ENCODE data around the gene CENATAC. TPM values are rescaled to one million over a fixed set of nuclear protein-coding genes. Genes with fewer than 3 reads are reported as not detected.
A peak's percentile ranks its signal among the peaks of the same experiment; 100 is the strongest.
"Not testable (repeated sequence)": the region's sequence is repeated elsewhere in the genome, so short reads cannot be mapped to it uniquely, and the experiment has no call there.

CENATAC gene
- total RNA-seq, 2 experiments from 2014 or later = 47.7 to 60.6 TPM

DNA sequence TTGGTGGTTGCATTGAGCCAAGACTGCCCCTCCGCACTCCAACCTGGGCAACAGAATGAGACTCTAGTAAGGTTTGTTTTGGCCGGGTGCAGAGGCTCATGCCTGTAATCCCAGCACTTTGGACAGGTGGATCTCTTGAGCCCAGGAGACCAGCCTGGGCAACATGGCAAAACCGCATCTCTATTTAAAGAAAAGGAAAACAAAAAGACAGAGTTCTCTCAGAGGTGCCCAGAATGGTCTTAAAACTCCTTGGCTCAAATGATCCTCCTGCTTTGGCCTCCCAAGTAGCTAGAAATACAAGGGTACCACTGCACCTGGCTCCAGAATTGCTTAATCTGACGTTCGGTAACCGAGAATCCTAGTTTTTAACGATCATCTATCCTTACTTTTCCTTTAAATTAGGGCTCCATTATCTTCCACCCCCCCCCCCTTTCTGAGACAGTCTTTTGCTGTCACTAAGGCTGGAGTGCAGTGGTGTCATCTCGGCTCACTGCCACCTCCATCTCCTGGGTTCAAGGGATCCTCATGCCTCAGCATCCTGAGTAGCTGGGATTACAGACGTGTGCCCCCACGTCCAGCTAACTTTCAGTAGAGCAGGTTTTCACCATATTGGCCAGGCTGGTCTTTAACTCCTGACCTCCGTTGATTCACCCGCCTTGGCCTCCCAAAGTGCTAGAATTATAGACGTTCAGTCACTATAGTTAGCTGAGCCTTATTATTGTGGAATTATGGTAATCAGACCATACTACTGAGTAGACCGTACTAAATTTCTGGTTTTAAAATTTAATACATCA, 18.5 kb downstream of the CENATAC start:
- Histone ChIP-seq H2AFZ (ENCODE audit: low read length) (no peak overlapping the region), H3K4me2 (ENCODE audit: low read length) (peak overlapping the region; percentile 84), H3K36me3 (ENCODE audit: insufficient read depth, low read length) (peaks cover 78% of the 10 kb centered on the region), H3K79me2 (ENCODE audit: insufficient read depth, low read depth, low read length) (peaks cover 64% of the 10 kb centered on the region), H3K9me3 (ENCODE audit: low read length) (no peaks in the 10 kb centered on the region), H3K4me1 (ENCODE audit: insufficient read depth, low read length, poor library complexity, severe bottlenecking) (peaks cover 29% of the 10 kb centered on the region), H3K9me2 (ENCODE audit: insufficient read depth, low read length) (no peaks in the 10 kb centered on the region), H4K20me1 (ENCODE audit: insufficient read depth, low read length) (peaks cover 29% of the 10 kb centered on the region; the same call in 1 of the 2 replicates), H3K4me3 (ENCODE audit: low read depth, low read length, poor library complexity, severe bottlenecking) (peak overlapping the region; percentile 81), H3K27ac (ENCODE audit: low read depth, low read length, poor library complexity, severe bottlenecking) (peak overlapping the region; percentile 90)
- ChIA-PET POLR2A (interaction anchor here (0.6 to 2.3 kb wide), 5 partner anchors 14 to 317 kb away, joined by 4 to 10 read pairs (median 5); partner anchors contain the start of genes CENATAC and SLC37A4), CTCF (ENCODE audit: unreplicated experiment) (interaction anchor here (0.6 kb wide), 1 partner anchor 12 kb away, joined by 3 read pairs; no protein-coding TSS in a partner anchor)
- DNase-seq (ENCODE audit: low spot score) = no peak
- intact Hi-C loops (cut with micrococcal nuclease; ENCODE audit: unreplicated experiment) = no loop called here
- no TSS peak for BruUV-seq (replicated peaks)
- TF ChIP-seq EZH2phosphoT487 (IDR thresholded peaks at IDR 0.05; ENCODE audit: borderline replicate concordance, low read depth, low read length) (no peak), CTCF (conservative IDR thresholded peaks at IDR 0.05; ENCODE audit: low read length) (no peak)

DNA sequence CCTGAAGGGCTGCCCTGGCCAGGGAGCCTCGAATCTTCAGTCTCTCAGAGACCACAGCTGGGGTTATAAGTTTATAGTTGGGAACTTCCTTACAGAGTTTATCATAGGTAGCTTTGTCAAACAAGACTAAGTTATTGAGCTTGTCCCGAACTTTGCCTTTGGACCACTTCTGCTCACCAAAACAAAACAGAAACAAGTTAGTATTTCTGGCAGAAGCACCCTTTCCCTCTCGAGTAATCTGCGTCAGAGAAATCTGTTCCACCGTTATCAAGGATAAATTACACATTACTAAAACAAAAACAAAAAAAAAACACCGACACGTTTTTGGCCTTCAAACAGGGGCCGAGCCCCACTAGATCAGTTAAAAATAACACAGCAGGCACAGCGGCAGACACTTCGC, 19.4 kb downstream of the CENATAC start:
- POLR2A ChIA-PET = interaction anchor here (1.1 kb wide), 1 partner anchor 19 kb away, joined by 4 read pairs; no protein-coding TSS in a partner anchor
- Histone ChIP-seq H4K20me1 (ENCODE audit: insufficient read depth, low read length) (peaks cover 29% of the 10 kb centered on the region; the same call in 1 of the 2 replicates), H3K4me1 (ENCODE audit: insufficient read depth, low read length, poor library complexity, severe bottlenecking) (peaks cover 29% of the 10 kb centered on the region), H3K27ac (ENCODE audit: low read depth, low read length, poor library complexity, severe bottlenecking) (peak overlapping the region; percentile 90), H3K4me3 (ENCODE audit: low read depth, low read length, poor library complexity, severe bottlenecking) (peak overlapping the region; percentile 81), H3K4me2 (ENCODE audit: low read length) (peak overlapping the region; percentile 84), H3K79me2 (ENCODE audit: insufficient read depth, low read depth, low read length) (peaks cover 69% of the 10 kb centered on the region), H3K36me3 (ENCODE audit: insufficient read depth, low read length) (peaks cover 80% of the 10 kb centered on the region)
- BruUV-seq (replicated peaks); H2AFZ ChIP-seq (ENCODE audit: low read length); DNase-seq (ENCODE audit: low spot score); CTCF ChIA-PET (ENCODE audit: unreplicated experiment); H3K9me2 ChIP-seq (ENCODE audit: insufficient read depth, low read length); H3K9me3 ChIP-seq (ENCODE audit: low read length); intact Hi-C loops (cut with micrococcal nuclease; ENCODE audit: unreplicated experiment): not testable (repeated sequence)

GRCh38 chr11:119018074-119018938, 20.4 kb downstream of the CENATAC start, which contains the start of the genes RPS25 and TRAPPC4:
RPS25 (minus strand) TSS chr11:119018343; CDS start chr11:119018284, 59 bp downstream.
TRAPPC4 (plus strand) TSS chr11:119018766; CDS start chr11:119018796, 30 bp downstream.
- intact Hi-C loops (cut with micrococcal nuclease; ENCODE audit: unreplicated experiment) = loop anchor here (1.0 to 2.0 kb wide), 4 partner anchors 20 to 84 kb away; partner anchors contain the start of genes CENATAC and HYOU1
- no peaks in the 10 kb centered on the region for H3K9me3 ChIP-seq (ENCODE audit: low read length)
- peaks cover 29% of the 10 kb centered on the region; the same call in 1 of the 2 replicates for H4K20me1 ChIP-seq (ENCODE audit: insufficient read depth, low read length)
- H3K4me2 ChIP-seq (ENCODE audit: low read length) = peak within 1 kb of the TSS; percentile 84
- peak within 1 kb of the TSS; percentile 81 for H3K4me3 ChIP-seq (ENCODE audit: low read depth, low read length, poor library complexity, severe bottlenecking)
- peak within 1 kb of the TSS; percentile 90 for H3K27ac ChIP-seq (ENCODE audit: low read depth, low read length, poor library complexity, severe bottlenecking)
- no TSS peak for BruUV-seq (replicated peaks)
- H3K4me1 ChIP-seq (ENCODE audit: insufficient read depth, low read length, poor library complexity, severe bottlenecking) = peaks cover 29% of the 10 kb centered on the region
- peaks cover 69% of the 10 kb centered on the region for H3K79me2 ChIP-seq (ENCODE audit: insufficient read depth, low read depth, low read length)
- DNase-seq (ENCODE audit: low spot score) = peak; percentile 97
- H3K9me2 ChIP-seq (ENCODE audit: insufficient read depth, low read length) = no peaks in the 10 kb centered on the region
- POLR2A ChIA-PET = interaction anchor here (0.7 to 1.4 kb wide), 7 partner anchors 8 to 40 kb away, joined by 3 to 12 read pairs (median 4); partner anchors contain the start of gene CENATAC
- peak within 1 kb of the TSS; percentile 65 for H2AFZ ChIP-seq (ENCODE audit: low read length)
- CTCF ChIA-PET (ENCODE audit: unreplicated experiment) = interaction anchor here (0.5 to 0.6 kb wide), 2 partner anchors 82 to 133 kb away, joined by 3 to 5 read pairs; no protein-coding TSS in a partner anchor
- peaks cover 81% of the 10 kb centered on the region for H3K36me3 ChIP-seq (ENCODE audit: insufficient read depth, low read length)
- TF ChIP-seq CTCF (conservative IDR thresholded peaks at IDR 0.05; ENCODE audit: low read length) = no peak
- no peak for TF ChIP-seq EZH2phosphoT487 (IDR thresholded peaks at IDR 0.05; ENCODE audit: borderline replicate concordance, low read depth, low read length)
